Astrocyte (in vitro differentiated cells and primary cell): ENCODE data around the gene TCF19. TPM values are rescaled to one million over a fixed set of nuclear protein-coding genes. Genes with fewer than 3 reads are reported as not detected.

Experiments
- DNase-seq: peaks from one replicate; pipeline ENCODE4 v3.0.0-alpha.2; 2010; ENCODE audit warnings: low read depth
- FAIRE-seq: peaks from 2 replicates; lab custom pipeline; 2011; peaks lifted over from hg19 to GRCh38; lab: Jason Lieb, UNC
- H2AFZ ChIP-seq: 2 replicates; pipeline ENCODE4 v1.6.0; 2012; ENCODE audit warnings: low read depth, low read length, inconsistent platforms
- H3K27ac ChIP-seq: 2 replicates; pipeline ENCODE4 v1.5.1; 2011; ENCODE audit warnings: low read depth, low read length, inconsistent platforms
- H3K27me3 ChIP-seq: 2 replicates; pipeline ENCODE4 v1.6.0; 2011; ENCODE audit warnings: low read length, inconsistent platforms; ENCODE audit not compliant: insufficient read depth
- H3K36me3 ChIP-seq: 2 replicates; pipeline ENCODE4 v1.5.1; 2011; ENCODE audit warnings: low read length, inconsistent platforms; ENCODE audit not compliant: insufficient read depth
- H3K4me1 ChIP-seq: 2 replicates; pipeline ENCODE4 v1.5.1; 2011; ENCODE audit warnings: low read length, inconsistent platforms; ENCODE audit not compliant: insufficient read depth
- H3K4me2 ChIP-seq: 2 replicates; pipeline ENCODE4 v1.6.0; 2012; ENCODE audit warnings: low read length, inconsistent platforms
- H3K4me3 ChIP-seq: 2 replicates; pipeline ENCODE4 v1.5.1; 2011; ENCODE audit warnings: low read depth, mild to moderate bottlenecking, low read length, inconsistent platforms; ENCODE audit not compliant: insufficient read depth
- H3K79me2 ChIP-seq: 2 replicates; pipeline ENCODE4 v1.6.0; 2012; ENCODE audit warnings: mild to moderate bottlenecking, low read length, inconsistent platforms; ENCODE audit not compliant: insufficient read depth
- H3K9ac ChIP-seq: 2 replicates; pipeline ENCODE4 v1.6.0; 2012; ENCODE audit warnings: mild to moderate bottlenecking, low read length, inconsistent platforms
- H3K9me3 ChIP-seq: 2 replicates; pipeline ENCODE4 v1.5.1; 2012; ENCODE audit warnings: low read depth, mild to moderate bottlenecking, low read length, inconsistent platforms; ENCODE audit not compliant: insufficient read depth
- H4K20me1 ChIP-seq: 2 replicates; pipeline ENCODE4 v1.6.0; 2012; ENCODE audit warnings: low read length, inconsistent platforms; ENCODE audit not compliant: insufficient read depth
- H3K27ac Mint-ChIP-seq: one replicate; pipeline ENCODE4 v1.8.0; 2021; ENCODE audit warnings: mild to moderate bottlenecking, mixed read lengths; ENCODE audit not compliant: unreplicated experiment
- H3K27me3 Mint-ChIP-seq: one replicate; pipeline ENCODE4 v1.8.0; 2021; ENCODE audit warnings: low read depth, mixed read lengths; ENCODE audit not compliant: unreplicated experiment
- H3K36me3 Mint-ChIP-seq: one replicate; pipeline ENCODE4 v1.8.0; 2021; ENCODE audit warnings: low read depth, mixed read lengths; ENCODE audit not compliant: unreplicated experiment
- H3K4me1 Mint-ChIP-seq: one replicate; pipeline ENCODE4 v1.8.0; 2021; ENCODE audit warnings: low read depth, mixed read lengths; ENCODE audit not compliant: unreplicated experiment
- H3K4me3 Mint-ChIP-seq: one replicate; pipeline ENCODE4 v1.8.0; 2021; ENCODE audit warnings: mild to moderate bottlenecking, moderate library complexity, mixed read lengths; ENCODE audit not compliant: unreplicated experiment
- H3K9me3 Mint-ChIP-seq: one replicate; pipeline ENCODE4 v1.8.0; 2021; ENCODE audit warnings: mild to moderate bottlenecking, mixed read lengths; ENCODE audit not compliant: unreplicated experiment
- EZH2 ChIP-seq: IDR thresholded peaks from 2 replicates; pipeline ENCODE4 v1.6.1; 2012; ENCODE audit warnings: mild to moderate bottlenecking, low read length, inconsistent platforms; ENCODE audit not compliant: insufficient read depth
- total RNA-seq: library from RNA; stranded (reverse); gene quantifications from 2 replicates; pipeline ENCODE4 v1.2.1, GENCODE V29; 2021
- TF ChIP-seq, protein P1 (sequence below): IDR thresholded peaks from 2 replicates; pipeline ENCODE4 v1.5.1; 2011; ENCODE audit warnings: low read depth, mild to moderate bottlenecking, inconsistent platforms, low read length, moderate library complexity; ENCODE audit not compliant: insufficient read depth

Gene TCF19
- total RNA-seq, 1 donor from 2014 or later = 2.5 TPM

DNA sequence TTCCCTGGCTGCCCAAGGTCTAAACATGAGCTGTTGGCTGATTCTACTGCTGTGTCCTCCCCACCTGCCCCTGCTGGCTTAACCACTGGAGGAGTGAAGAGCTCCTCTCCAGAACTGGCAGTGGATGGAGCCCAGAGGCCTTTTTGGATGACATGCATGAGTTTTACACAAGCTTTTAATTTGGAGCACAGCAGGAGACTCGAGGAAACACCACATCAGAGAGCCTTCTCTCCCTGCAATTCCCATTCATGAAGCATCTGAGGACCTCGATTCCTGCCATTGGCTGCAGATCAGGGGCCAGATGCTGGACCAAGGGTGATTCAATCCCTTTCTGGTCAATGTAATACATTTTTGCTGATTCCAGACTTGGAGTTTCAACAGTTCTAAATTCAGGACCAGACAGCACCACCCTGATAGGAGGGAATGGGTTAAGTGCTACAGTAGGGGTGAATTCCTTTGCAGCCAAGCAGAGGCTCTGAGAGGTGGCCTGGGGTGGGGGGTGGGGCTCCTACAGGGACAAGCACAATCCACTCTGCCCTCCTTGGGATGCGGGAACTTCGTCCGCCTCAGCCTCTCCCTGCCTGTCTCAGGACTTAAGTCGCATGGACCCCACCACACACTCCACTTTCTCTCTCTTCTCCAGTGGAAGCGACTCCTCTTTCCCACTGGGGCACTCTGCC, 44.4 kb upstream of the TCF19 start:
- H2AFZ ChIP-seq = peak overlapping the region; percentile 54
- no peaks in the 10 kb centered on the region for H3K9me3 ChIP-seq
- peak; percentile 70 for FAIRE-seq
- peaks cover 18% of the 10 kb centered on the region for H3K27me3 ChIP-seq
- no peaks in the 10 kb centered on the region for H3K27me3 Mint-ChIP-seq
- H3K27ac Mint-ChIP-seq = peak overlapping the region; percentile 100
- no peaks in the 10 kb centered on the region for H4K20me1 ChIP-seq
- TF ChIP-seq EZH2 = no peak
- TF ChIP-seq, protein P1, sequence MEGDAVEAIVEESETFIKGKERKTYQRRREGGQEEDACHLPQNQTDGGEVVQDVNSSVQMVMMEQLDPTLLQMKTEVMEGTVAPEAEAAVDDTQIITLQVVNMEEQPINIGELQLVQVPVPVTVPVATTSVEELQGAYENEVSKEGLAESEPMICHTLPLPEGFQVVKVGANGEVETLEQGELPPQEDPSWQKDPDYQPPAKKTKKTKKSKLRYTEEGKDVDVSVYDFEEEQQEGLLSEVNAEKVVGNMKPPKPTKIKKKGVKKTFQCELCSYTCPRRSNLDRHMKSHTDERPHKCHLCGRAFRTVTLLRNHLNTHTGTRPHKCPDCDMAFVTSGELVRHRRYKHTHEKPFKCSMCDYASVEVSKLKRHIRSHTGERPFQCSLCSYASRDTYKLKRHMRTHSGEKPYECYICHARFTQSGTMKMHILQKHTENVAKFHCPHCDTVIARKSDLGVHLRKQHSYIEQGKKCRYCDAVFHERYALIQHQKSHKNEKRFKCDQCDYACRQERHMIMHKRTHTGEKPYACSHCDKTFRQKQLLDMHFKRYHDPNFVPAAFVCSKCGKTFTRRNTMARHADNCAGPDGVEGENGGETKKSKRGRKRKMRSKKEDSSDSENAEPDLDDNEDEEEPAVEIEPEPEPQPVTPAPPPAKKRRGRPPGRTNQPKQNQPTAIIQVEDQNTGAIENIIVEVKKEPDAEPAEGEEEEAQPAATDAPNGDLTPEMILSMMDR = no peak
- H3K4me3 Mint-ChIP-seq = peak overlapping the region; percentile 85
- peak overlapping the region; percentile 90 for H3K4me2 ChIP-seq
- H3K4me3 ChIP-seq = no peak overlapping the region
- DNase-seq = peak; percentile 38
- H3K27ac ChIP-seq = peak overlapping the region; percentile 85
- peaks cover 31% of the 10 kb centered on the region for H3K79me2 ChIP-seq
- H3K4me1 Mint-ChIP-seq = peaks cover 52% of the 10 kb centered on the region
- H3K9me3 Mint-ChIP-seq = no peaks in the 10 kb centered on the region
- H3K4me1 ChIP-seq = peaks cover 24% of the 10 kb centered on the region
- H3K36me3 Mint-ChIP-seq = peaks cover 2% of the 10 kb centered on the region
- peak overlapping the region; percentile 82 for H3K9ac ChIP-seq
- H3K36me3 ChIP-seq = no peaks in the 10 kb centered on the region

DNA sequence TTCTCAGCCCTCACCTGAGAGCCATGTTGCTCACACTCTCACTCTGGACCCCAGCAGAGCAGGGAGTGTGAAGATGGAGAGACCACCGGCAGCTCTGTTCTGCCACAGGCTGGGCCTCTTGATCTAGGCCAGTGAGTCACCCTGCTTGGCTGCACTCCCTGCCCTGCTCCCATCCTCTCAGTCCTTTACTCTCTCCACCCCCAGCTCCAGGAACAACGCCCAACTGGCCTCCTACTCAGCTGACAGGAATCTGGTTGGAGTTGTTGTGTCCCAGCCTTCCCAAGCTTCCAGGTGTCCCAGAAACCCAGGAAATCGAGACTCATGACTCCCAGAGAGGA, 43.9 kb upstream of the TCF19 start, which contains the start of gene PSORS1C1:
Gene PSORS1C1 (plus strand): TSS at position 260 of the 338 bp plus-strand sequence. CDS start 14,833 bp downstream, outside the sequence.
- H3K36me3 Mint-ChIP-seq = peaks cover 2% of the 10 kb centered on the region
- peaks cover 49% of the 10 kb centered on the region for H3K4me1 Mint-ChIP-seq
- TF ChIP-seq EZH2 = no peak
- TF ChIP-seq, protein P1 = no peak
- Histone ChIP-seq H3K36me3 (no peaks in the 10 kb centered on the region), H3K79me2 (peaks cover 31% of the 10 kb centered on the region), H4K20me1 (no peaks in the 10 kb centered on the region), H2AFZ (peak within 1 kb of the TSS; percentile 54), H3K4me2 (peak within 1 kb of the TSS; percentile 90), H3K4me1 (peaks cover 24% of the 10 kb centered on the region), H3K4me3 (peak within 1 kb of the TSS; percentile 55), H3K9me3 (no peaks in the 10 kb centered on the region), H3K27ac (peak within 1 kb of the TSS; percentile 85), H3K9ac (peak within 1 kb of the TSS; percentile 82), H3K27me3 (peaks cover 16% of the 10 kb centered on the region)
- no peaks in the 10 kb centered on the region for H3K9me3 Mint-ChIP-seq
- DNase-seq = peak; percentile 95
- FAIRE-seq = peak; percentile 91
- H3K4me3 Mint-ChIP-seq = peak within 1 kb of the TSS; percentile 85
- no peaks in the 10 kb centered on the region for H3K27me3 Mint-ChIP-seq
- peak within 1 kb of the TSS; percentile 100 for H3K27ac Mint-ChIP-seq
